GM11168 (cell line): ENCODE results near the gene ZNF215.
"Not testable (repeated sequence)": the region's sequence is repeated elsewhere in the genome, so short reads cannot be mapped to it uniquely, and the experiment has no call there.

Experiments
- in situ Hi-C: fragments of 300-500 bp; cut with MboI; formaldehyde crosslinking; loops from one replicate; pipeline ENCODE4 v1.12.0; 2022; ENCODE audit warnings: low sequenced_read_pairs; ENCODE audit not compliant: unreplicated experiment

Gene ZNF215

GRCh38 chr11:6931146-6931713 lies 5.0 kb downstream of the ZNF215 start:
- in situ Hi-C loops: no loop called here

GRCh38 chr11:6932145-6932544 lies 5.9 kb downstream of the ZNF215 start:
- in situ Hi-C loops: no loop called here

GRCh38 chr11:6941970-6942369 lies 15.7 kb downstream of the ZNF215 start:
- in situ Hi-C loops: no loop called here

- in situ Hi-C loops: no loop called here
Observed at GRCh38 chr11:6943131-6943530, 16.9 kb downstream of the ZNF215 start.

GRCh38 chr11:6954248-6954647 lies 28.0 kb downstream of the ZNF215 start:
- in situ Hi-C loops: not testable (repeated sequence)

GRCh38 chr11:6962141-6962540 lies 35.9 kb downstream of the ZNF215 start:
- in situ Hi-C loops: no loop called here

GRCh38 chr11:6962673-6963072 lies 36.4 kb downstream of the ZNF215 start:
- in situ Hi-C loops: no loop called here

GRCh38 chr11:6968816-6969215 lies 42.6 kb downstream of the ZNF215 start:
- in situ Hi-C loops: no loop called here

GRCh38 chr11:6969854-6970253 lies 43.6 kb downstream of the ZNF215 start:
- in situ Hi-C loops: not testable (repeated sequence)

- in situ Hi-C loops: no loop called here
Observed at GRCh38 chr11:6979365-6979764, 53.1 kb downstream of the ZNF215 start.

- in situ Hi-C loops: no loop called here
Observed at GRCh38 chr11:6986487-6986886, 60.3 kb downstream of the ZNF215 start.

GRCh38 chr11:6988506-6988905 lies 62.3 kb downstream of the ZNF215 start:
- in situ Hi-C loops: no loop called here

- in situ Hi-C loops: no loop called here
Observed at GRCh38 chr11:6991227-6991626, 65.0 kb downstream of the ZNF215 start.

GRCh38 chr11:6992026-6992425 lies 65.8 kb downstream of the ZNF215 start:
- in situ Hi-C loops: no loop called here

GRCh38 chr11:6992457-6993417 lies 66.5 kb downstream of the ZNF215 start:
- in situ Hi-C loops: no loop called here

GRCh38 chr11:6995703-6996102 lies 69.5 kb downstream of the ZNF215 start:
- in situ Hi-C loops: no loop called here

GRCh38 chr11:7004482-7004881 lies 78.3 kb downstream of the ZNF215 start:
- in situ Hi-C loops: no loop called here
